GM12874 (cell line): Measurements from ENCODE around the gene USP44.

Source experiments
- CTCF ChIP-seq: IDR thresholded peaks from 2 replicates; pipeline ENCODE4 v1.5.1; 2011; ENCODE audit warnings: low read depth, mild to moderate bottlenecking, control low read depth, low read length, moderate library complexity; ENCODE audit not compliant: insufficient read depth

Gene USP44

DNA sequence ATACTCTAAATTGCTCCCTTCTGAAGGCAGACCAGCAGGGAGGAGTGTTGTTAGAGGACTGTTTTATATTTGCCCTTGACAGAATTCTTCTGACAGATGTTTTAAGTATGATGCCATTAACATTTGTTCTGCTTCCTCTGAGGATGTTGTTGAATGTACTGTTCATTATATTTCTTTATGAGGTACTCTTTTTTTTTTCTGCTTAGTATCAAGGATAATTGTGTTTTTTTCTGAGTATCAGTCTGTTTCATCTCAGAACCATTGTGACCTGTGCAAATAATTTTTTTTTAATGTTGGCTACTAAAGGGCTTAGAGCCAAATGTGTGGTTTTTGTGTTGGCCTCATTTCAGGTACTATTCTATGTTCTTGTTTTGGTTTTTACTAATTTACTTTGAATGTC is 66.8 kb downstream of the USP44 start:
- TF ChIP-seq CTCF, result no peak

DNA sequence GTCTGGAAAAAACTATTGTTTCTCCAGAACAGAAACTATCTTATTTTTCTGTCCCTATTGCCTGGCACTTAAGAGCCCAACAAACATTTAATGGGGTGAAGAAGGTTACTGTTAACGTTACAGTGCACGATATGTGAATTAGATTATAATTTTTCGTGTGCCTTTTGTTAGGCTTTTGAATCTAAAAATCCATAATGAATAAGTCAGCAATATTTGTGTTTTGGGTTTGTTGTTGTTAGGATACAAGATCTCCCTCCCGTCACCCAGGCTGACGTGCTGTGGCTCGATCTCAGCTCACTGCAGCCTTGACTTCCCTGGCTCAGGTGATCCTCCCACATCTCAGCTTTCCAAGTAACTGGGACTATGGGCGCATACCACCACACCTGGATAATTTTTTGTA is 69.4 kb downstream of the USP44 start:
- no peak for TF ChIP-seq CTCF

GRCh38 chr12:95481072-95481471 is 70.2 kb downstream of the USP44 start:
- no peak for TF ChIP-seq CTCF

DNA sequence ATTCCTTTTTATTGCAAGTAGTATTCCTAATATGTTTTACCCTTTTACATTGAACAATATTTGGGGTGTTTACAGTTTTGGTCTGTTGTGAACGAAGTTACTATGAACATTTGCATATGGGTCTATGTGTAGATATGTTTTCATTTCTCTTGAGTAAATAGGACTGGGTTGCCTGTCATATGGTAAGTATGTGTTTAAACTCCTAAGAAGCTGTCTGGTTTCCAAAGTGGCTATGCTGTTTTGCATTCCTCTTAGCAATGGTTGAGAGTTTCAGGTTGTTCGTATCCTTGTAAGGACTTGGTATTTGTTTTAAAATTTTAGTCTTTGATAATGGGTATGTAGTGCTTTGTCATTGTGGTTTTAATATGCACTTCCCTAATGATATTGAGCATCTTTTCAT is 71.0 kb downstream of the USP44 start:
- TF ChIP-seq CTCF, result no peak

DNA sequence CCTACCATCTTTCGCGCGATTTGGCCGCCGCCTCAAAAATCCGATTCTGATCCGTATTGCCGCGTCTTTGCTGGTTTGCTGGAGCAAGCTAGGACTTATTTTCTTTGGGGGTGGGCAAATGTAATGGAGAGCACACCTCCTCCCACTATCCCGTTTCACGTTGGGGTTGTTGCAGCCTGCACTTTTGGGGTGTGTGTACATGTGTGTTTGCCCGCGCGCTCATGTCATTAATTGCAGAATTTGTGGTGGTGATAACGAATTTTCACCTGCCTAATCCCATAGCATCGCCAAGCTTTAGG is 76.7 kb downstream of the USP44 start:
- no peak for TF ChIP-seq CTCF

GRCh38 chr12:95473884-95474659 is 77.2 kb downstream of the USP44 start, which contains the start of gene METAP2:
Gene METAP2 (plus strand): TSS chr12:95474152. CDS start chr12:95474180, 28 bp downstream.
- TF ChIP-seq CTCF, result no peak

- no peak for TF ChIP-seq CTCF
Measured at GRCh38 chr12:95473231-95473883, 77.9 kb downstream of the USP44 start.
